Renal cortex interstitium (tissue), 11 donors: Measurements from ENCODE around the gene PRSS53. TPM values are rescaled to one million over a fixed set of nuclear protein-coding genes. Genes with fewer than 3 reads are reported as not detected.

Experiments
- DNase-seq, 11 donors: peaks; one replicate each; pipeline ENCODE4 v3.0.0-alpha.2; 2013; ENCODE audit warnings: low read depth in 9 of 11, low spot score in 4 of 11; ENCODE audit errors: extremely low read depth in 1 of 11
- polyA plus RNA-seq, 3 donors: library from polyadenylated mRNA; unstranded; fragments of 120-200 nt; gene quantifications; one replicate each; pipeline ENCODE4 v1.2.1, GENCODE V29; 2013; ENCODE audit not compliant: insufficient read length in 3 of 3

Gene PRSS53
- polyA plus RNA-seq, 3 donors, result 0.89 to 1.8 (median 1.2) TPM

DNA sequence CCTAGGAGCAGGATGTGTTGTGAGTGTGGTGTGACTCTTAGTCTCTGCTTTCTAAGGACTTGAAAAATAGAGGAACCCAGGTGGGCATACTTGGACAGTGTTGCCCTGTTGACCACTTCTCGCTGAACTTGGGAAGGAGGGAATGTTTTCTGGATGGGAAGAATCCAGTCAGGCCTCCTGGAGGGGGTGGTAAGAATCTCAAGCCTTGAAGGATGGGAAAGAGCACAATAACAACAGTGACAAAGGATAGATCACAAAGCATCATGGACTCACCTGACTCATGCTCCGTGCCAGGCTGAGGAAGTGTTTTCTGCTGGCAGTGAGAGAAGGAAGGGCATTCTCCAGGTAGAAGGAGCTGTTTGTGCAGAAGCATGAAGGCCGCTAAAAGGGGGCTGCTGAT lies 37.1 kb upstream of the PRSS53 start:
- no peak for DNase-seq

DNA sequence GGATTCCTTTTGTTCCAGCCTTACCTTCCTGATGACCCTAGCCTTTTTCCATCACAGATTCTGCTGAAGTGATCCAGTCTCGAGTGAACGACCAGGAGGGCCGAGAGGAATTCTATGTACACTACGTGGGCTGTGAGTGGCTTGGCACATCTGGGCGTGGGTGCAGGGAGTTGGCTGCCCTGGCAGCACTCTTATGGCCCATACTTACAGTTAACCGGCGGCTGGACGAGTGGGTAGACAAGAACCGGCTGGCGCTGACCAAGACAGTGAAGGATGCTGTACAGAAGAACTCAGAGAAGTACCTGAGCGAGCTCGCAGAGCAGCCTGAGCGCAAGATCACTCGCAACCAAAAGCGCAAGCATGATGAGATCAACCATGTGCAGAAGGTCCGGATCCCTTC lies 31.4 kb upstream of the PRSS53 start:
- DNase-seq, result no peak

DNA sequence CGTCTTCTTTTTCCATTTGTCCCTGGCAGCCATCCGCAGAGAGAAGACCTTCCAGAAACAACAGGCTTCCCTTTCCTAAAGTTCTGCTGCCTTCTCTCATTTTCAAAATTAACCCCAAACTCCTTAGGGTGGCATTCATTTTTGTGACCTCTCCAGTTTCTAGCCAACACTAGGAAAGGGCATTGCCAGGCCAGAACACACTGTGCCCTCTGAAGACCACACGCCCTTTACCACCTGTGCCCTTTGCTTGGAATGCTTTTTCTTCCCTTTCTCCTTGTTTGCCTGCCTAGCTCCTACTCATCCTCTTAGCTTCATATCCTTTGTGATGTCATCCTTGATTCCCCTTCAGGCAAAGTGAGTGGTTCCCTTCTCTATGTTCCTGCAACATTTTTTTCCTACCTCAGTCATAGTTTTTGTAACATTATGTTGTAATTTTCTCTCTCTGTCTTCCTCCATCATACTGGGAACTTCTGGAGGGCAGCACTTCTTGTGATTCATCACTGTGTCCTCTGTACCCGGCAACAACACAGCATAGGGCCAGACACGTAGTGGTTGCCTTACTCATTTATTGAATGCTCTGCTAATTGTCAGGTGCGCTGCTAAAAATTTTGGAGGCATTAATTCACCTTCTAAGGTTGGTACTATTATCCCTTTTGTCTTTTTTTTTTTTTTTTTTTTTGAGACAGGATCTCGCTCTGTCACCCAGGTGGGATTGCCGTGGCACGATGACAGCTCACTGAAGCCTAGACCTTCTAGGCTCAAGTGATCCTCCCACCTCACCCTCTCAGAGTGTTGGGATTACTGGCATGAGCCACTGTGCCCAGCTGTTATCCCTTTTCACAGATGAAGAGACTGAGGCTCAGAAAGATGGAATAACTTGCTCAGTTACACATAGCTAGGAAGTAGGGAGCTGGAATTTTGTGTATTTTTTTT lies 29.7 kb upstream of the PRSS53 start:
- DNase-seq, result no peak

DNA sequence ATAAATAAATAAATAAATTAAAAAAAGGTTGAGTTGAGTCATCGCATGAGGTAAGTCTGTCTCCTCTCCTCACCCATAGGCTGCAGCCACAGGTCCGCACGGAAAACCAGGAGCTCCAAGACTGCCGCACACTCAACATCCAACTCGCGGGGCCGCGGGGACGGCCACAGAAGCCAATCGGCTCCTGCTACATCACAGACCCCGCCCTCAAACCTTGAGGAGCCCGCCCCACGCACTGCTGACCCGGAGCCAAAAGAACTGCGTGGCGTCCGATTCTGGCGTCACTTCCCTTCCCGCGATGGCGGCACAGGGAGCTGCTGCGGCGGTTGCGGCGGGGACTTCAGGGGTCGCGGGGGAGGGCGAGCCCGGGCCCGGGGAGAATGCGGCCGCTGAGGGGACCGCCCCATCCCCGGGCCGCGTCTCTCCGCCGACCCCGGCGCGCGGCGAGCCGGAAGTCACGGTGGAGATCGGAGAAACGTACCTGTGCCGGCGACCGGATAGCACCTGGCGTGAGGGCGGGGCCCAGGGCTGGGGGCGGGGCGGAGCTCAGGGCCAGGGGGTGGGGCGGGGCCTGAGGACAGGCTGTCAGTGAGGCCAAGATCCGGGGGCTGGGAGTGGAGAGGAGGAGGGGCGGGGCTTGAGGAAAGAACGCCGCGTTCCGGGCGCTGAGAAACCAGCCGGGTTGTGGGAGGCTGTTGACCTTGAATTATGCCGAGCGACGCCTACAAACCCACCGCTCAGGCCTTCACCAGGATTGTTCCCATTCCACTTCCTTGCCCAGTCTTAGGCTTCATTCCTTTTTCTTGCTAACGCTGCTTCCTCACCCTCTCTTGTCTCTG lies 28.9 kb upstream of the PRSS53 start, which contains the start of gene KAT8:
KAT8 (plus strand) TSS at position 281 of the 839 bp plus-strand sequence; CDS start at position 299, 18 bp downstream.
- peak; percentile 89 to 98 (median 96) for DNase-seq

DNA sequence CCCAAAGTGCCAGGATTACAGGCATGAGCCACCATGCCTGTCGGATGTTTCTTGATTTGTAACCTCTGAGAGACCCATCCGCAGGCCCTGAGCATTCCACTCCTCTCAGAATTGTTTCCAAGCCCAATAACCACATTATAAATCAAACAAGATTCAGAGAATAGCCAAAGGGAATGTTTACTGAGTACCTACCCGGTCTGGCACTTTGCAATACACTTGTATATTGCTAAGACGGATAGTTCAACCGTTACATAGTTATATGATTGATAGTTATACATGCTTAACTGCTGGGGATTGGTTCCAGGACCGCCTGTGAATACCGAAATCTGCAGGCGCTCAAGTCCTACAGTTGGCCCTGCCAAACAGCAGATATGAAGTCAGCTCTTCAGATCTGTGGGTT lies 25.7 kb upstream of the PRSS53 start:
- DNase-seq, result no peak

DNA sequence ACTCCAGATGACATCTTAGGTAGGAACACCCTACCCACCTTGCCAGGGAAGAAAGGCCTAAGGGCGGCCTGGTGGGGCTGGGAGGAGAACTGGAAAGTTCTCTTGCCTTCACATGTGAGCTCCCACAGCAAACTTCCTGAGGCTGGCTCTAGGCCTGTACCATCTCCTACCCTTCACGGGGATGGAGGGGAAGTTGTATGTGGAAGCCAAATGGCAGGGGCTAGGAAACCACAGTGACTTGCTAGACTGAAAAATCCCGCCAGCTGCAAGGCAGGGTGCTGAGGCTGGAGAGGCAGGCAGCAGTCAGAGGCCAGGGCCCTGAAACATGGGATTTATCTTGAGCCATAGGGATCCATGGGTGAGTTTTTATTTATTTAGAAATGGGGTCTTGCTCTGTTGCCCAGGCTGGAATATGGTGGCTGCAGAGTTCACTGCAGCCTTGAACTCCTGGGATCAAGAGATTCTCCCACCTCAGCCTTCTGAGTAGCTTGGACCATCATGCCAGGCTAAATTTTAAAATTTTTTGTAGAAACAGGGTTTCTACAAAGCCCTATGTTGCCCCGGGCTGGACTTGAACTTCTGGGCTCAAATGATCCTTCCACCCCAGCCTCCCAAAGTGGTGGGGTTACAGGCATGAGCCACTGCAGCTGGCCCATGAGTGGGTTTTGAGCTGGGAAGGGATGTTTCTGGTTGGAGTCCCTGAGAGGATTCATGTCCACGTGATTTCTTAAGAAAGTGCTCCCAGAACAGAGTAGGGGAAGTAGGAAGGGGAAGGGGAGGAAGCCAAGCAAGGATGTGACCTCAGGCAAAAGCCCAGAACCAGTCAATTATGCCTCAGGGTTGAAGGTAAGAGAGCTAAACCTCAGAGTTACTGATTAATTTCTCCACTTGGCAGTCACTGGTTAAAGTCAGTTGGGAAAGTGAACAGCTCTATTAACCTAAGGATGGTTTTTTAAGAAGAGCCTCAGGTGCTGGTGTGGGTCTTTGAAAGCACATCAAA lies 24.7 kb upstream of the PRSS53 start:
- no peak for DNase-seq

DNA sequence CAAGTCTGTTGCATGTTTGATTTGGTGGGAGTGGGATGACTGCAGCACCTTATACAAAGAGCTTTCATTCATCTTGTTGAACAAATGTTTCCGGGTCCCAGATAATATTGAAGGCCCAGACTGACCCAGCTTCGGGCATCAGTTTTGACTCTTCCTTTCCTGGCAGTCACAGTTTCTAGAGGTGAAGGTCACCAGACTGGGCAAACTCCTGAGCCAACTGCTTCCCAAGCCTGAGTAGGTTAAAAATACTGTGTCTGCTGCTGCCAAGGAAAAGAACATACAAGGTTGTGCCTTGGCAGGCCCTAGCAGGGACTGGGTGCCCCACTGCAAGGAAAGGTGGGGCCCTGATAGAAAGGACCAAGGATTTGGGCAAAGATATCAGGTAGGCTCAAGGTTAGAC lies 24.0 kb upstream of the PRSS53 start:
- DNase-seq, result no peak

DNA sequence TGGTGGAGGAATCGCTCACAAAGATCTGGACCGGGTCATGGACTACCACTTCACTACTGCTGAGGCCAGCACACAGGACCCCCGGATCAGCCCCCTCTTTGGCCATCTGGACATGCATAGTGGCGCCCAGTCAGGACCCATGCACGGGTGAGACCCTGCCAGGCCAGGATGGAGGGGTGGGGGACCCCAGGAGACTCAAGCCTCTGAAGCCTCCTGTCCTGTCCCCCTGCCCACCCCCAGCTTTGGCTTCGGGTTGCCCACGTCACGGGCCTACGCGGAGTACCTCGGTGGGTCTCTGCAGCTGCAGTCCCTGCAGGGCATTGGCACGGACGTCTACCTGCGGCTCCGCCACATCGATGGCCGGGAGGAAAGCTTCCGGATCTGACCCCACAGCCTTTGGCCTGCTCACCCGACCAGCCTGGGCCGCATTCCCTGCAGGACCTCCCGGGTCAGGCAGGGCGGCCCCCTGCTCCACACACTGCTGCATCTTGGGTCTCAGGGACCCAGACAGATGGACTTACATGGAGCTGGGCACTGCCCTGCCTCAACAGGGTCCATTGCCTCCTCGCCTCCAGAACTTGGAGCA lies 23.2 kb upstream of the PRSS53 start:
- DNase-seq, result no peak

DNA sequence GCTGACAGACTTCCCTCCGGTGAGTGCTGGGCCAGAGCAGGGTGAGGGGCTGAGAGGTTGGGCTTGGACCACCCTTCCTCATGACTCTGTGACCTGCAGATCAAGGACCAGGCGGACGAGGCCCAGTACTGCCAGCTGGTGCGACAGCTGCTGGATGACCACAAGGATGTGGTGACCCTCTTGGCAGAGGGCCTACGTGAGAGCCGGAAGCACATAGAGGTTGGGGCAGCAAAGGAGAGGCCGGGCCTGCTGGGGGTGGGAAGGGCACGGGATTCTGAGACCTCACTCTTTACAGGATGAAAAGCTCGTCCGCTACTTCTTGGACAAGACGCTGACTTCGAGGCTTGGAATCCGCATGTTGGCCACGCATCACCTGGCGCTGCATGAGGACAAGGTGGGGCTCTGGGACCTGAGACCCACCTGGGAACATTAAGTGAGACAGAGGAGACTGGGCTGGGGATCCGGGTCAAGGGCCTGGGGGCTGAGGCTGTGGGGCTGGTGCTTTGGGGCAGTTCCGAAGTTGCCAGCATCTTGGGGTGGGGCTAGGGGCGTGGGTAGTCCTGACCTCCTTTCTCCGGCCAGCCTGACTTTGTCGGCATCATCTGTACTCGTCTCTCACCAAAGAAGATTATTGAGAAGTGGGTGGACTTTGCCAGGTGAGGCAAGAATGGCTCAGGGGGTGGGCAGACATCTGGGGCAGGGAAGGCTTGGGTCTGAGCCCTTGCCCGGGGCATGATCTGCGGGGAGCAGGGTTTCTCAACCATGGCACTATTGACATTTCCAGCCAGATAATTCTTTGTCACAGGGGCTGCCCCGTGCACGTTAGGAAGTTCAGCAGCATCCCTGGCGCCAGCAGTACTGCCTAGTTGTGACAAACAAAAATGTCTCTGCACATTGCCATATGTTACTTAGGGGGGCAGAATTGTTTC lies 21.6 kb upstream of the PRSS53 start:
- no peak for DNase-seq

DNA sequence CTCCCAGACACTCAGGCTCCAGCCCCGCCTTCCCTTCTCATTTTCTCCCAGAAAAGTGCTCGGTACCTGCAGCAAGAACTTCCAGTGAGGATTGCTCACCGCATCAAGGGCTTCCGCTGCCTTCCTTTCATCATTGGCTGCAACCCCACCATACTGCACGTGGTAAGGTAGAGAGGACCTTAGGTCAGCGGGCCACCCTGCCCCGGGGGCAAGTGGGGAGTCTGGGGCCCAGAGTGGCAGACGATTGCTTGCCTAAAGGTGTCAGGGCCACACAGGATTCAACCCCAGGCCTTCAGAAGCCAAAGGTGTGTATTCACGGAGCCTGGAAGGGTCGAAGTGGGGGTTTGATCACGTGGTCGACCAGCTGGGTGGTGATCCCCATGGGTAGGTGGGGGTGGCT lies 20.9 kb upstream of the PRSS53 start:
- no peak for DNase-seq

DNA sequence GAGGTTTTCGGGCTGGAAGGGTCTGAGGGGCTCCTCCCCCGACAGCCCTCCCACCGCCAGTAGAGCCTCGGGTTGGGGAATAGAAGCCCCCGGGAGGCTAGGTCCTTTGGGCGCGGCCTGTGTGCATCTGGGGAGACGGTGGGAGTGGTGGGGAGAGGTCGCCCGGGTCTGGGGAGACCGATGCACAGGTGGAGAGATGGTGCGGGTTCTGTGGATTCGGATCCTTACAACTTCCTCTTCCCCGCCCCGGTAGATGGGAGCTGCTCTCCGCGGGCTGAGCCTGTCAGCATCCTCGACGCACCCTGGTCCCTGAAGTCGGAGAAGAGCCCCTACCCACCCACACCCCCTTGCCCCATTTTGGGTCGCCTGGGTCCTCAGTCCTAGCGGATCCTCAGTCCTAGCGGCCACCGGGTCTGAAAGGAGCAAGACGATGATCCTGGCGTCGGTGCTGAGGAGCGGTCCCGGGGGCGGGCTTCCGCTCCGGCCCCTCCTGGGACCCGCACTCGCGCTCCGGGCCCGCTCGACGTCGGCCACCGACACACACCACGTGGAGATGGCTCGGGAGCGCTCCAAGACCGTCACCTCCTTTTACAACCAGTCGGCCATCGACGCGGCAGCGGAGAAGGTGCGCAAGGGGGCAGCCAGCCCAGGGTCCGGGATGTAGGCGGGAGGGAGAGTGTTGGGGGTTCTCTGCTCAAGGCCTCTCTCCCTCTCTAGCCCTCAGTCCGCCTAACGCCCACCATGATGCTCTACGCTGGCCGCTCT lies 20.2 kb upstream of the PRSS53 start:
- no peak for DNase-seq

DNA sequence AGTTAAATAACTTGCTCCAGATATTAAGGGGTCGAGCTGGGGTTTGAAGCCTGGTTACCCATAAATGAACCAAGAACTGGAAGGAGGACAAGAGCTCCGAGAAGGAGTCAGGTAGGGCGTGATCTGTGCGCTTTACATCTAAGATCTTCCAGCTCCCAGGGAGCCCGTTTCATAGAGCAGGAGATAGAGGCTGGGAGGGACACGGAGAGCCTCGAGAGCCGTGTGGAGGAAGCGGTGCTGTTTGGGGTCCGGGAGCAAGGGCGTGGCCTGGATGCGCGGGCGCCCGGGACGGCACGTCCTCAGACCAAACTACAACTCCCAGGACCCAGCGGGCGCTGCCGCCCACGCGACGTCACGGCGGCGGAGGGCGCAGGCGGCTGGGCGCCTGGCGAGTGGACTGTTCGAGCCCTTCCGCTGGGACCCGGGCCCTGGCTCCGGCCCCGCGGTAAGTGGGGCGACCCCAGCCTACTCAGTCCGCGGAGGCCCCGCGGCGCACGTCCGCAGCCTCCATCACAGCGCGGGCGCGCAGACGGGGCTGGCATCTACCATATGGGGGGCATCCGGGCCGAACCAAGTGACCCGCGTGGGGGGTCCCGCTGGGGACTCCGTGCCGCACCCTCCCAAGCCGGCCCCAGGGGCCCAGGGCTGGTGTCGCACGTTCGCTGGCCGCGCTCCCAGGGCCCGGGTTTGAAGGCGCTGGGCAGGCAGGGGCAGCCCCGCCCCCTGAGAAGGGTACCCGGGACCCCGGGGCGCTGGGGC lies 19.5 kb upstream of the PRSS53 start, which contains the start of gene BCKDK:
BCKDK (plus strand) TSS at position 352 of the 759 bp plus-strand sequence. CDS start 838 bp downstream, outside the sequence.
- DNase-seq, result peak in 3 of 11 donors; percentile 49 to 63 (median 58)

DNA sequence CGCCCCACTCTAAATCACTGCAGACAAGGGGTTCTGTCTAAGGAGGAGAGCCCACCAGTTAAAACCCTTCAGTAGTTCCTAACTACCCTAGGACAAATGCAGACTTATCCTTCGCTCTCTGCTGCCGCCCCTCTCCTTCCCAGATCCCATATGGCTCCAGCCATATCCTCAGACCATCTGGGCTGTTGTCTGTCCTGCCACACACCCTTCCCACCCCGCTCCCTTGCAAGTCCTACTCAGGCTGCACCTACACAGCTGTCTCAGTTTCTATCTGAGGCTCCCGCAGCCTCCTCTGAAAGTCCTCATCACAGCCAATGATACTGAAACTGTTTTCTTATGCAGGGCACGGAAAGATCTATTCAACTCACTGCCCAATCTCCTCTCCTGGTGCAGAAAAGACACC lies 18.7 kb upstream of the PRSS53 start:
- DNase-seq, result no peak

DNA sequence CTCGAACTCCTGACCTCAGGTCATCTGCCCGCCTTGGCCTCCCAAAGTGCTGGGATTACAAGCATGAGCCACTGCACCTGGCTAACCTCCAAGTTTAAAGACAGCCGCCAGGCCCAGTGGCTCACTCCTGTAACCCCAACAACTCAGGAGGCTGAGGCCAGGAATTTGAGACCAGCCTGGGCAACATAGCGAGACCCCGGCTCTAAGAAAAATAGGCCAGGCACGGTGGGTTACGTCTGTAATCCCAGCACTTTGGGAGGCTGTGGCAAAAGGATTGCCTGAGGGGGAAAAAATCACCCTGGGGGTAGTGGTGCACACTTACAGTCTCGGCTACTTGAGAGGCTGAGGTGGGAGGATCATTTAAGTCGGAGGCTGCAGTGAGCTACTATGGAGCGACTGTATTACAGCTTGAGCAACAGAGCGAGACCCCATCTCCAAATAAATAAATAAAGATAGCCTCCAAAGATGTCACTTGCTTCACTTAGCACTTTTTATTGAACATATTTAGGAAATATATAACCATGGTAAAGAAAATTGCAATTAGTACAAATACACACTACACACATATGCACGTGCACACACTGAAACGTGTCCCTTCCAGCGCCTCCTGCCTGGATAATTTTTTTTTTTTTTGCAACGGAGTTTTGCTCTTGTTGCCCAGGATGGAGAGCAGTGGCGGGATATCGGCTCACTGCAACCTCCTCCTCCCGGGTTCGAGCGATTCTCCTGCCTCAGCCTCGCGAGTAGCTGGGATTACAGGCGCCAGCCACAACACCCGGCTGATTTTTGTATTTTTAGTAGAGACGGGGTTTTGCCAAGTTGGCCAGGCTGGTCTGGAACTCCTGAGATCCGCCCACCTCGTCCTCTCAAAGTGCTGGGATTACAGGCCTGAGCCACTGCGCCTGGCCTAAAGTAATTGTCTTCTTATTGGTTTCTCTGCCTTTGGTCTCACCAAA lies 18.0 kb upstream of the PRSS53 start:
- no peak for DNase-seq
